AG10803 (cell line): Measurements from ENCODE around the gene NDE1.
A peak's percentile ranks its signal among the peaks of the same experiment; 100 is the strongest.

Experiments used
- DNase-seq: peaks from one replicate; pipeline ENCODE4 v3.0.0; 2010; ENCODE audit warnings: low read depth
- H3K4me3 ChIP-seq: 2 replicates; pipeline ENCODE4 v1.5.1; 2011; ENCODE audit warnings: mild to moderate bottlenecking, low read length, control low read depth
- CTCF ChIP-seq: conservative IDR thresholded peaks from 2 replicates; pipeline ENCODE4 v1.5.1; 2011; ENCODE audit warnings: mild to moderate bottlenecking, low read length, control low read depth, inconsistent platforms

Gene NDE1

GRCh38 chr16:15775663-15776304 lies 125.7 kb downstream of the NDE1 start:
- DNase-seq: peak; percentile 40
- no peak for TF ChIP-seq CTCF
- H3K4me3 ChIP-seq: no peak overlapping the region
